ENCODE measurements around the gene CCDC184. TPM values are rescaled to one million over a fixed set of nuclear protein-coding genes. Genes with fewer than 3 reads are reported as not detected.
A peak's percentile ranks its signal among the peaks of the same experiment; 100 is the strongest.

The CCDC184 gene
- total RNA-seq, 1 experiment from 2014 or later = 1.4 TPM

GRCh38 chr12:48194799-48195201 lies 11.4 kb downstream of the CCDC184 start:
- DNase-seq (ENCODE audit: low spot score) = no peak
- Mint-ChIP-seq H3K27ac (no peak overlapping the region), H3K4me3 (no peak overlapping the region), H3K4me1 (0 out of 2 replicates have a peak, but pooled peaks cover 7% of the 10 kb centered on the region), H3K36me3 (no peaks in the 10 kb centered on the region), H3K27me3 (ENCODE audit: low read depth) (peaks cover 73% of the 10 kb centered on the region), H3K9me3 (0 out of 2 replicates have a peak, but pooled peaks cover 3% of the 10 kb centered on the region)
- TF ChIP-seq ZNF317 (CRISPR knock-in tag; IDR thresholded peaks at IDR 0.05; ENCODE audit: borderline replicate concordance, low read depth) = no peak
- no peak for TF ChIP-seq TEAD4 (CRISPR knock-in tag; IDR thresholded peaks at IDR 0.05)
- TF ChIP-seq, protein P1, sequence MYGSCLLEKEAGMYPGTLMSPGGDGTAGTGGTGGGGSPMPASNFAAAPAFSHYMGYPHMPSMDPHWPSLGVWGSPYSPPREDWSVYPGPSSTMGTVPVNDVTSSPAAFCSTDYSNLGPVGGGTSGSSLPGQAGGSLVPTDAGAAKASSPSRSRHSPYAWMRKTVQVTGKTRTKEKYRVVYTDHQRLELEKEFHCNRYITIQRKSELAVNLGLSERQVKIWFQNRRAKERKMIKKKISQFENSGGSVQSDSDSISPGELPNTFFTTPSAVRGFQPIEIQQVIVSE (CRISPR knock-in tag; IDR thresholded peaks at IDR 0.05; ENCODE audit: borderline replicate concordance) = no peak
- TF ChIP-seq, protein P2, sequence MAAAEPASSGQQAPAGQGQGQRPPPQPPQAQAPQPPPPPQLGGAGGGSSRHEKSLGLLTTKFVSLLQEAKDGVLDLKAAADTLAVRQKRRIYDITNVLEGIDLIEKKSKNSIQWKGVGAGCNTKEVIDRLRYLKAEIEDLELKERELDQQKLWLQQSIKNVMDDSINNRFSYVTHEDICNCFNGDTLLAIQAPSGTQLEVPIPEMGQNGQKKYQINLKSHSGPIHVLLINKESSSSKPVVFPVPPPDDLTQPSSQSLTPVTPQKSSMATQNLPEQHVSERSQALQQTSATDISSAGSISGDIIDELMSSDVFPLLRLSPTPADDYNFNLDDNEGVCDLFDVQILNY (CRISPR knock-in tag; IDR thresholded peaks at IDR 0.05) = no peak
- TF ChIP-seq, protein P3, sequence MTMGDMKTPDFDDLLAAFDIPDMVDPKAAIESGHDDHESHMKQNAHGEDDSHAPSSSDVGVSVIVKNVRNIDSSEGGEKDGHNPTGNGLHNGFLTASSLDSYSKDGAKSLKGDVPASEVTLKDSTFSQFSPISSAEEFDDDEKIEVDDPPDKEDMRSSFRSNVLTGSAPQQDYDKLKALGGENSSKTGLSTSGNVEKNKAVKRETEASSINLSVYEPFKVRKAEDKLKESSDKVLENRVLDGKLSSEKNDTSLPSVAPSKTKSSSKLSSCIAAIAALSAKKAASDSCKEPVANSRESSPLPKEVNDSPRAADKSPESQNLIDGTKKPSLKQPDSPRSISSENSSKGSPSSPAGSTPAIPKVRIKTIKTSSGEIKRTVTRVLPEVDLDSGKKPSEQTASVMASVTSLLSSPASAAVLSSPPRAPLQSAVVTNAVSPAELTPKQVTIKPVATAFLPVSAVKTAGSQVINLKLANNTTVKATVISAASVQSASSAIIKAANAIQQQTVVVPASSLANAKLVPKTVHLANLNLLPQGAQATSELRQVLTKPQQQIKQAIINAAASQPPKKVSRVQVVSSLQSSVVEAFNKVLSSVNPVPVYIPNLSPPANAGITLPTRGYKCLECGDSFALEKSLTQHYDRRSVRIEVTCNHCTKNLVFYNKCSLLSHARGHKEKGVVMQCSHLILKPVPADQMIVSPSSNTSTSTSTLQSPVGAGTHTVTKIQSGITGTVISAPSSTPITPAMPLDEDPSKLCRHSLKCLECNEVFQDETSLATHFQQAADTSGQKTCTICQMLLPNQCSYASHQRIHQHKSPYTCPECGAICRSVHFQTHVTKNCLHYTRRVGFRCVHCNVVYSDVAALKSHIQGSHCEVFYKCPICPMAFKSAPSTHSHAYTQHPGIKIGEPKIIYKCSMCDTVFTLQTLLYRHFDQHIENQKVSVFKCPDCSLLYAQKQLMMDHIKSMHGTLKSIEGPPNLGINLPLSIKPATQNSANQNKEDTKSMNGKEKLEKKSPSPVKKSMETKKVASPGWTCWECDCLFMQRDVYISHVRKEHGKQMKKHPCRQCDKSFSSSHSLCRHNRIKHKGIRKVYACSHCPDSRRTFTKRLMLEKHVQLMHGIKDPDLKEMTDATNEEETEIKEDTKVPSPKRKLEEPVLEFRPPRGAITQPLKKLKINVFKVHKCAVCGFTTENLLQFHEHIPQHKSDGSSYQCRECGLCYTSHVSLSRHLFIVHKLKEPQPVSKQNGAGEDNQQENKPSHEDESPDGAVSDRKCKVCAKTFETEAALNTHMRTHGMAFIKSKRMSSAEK (CRISPR knock-in tag; IDR thresholded peaks at IDR 0.05; ENCODE audit: borderline replicate concordance) = no peak
- no peak for TF ChIP-seq ZNF232 (CRISPR knock-in tag; IDR thresholded peaks at IDR 0.05)
- no peak for TF ChIP-seq USF2 (CRISPR knock-in tag; IDR thresholded peaks at IDR 0.05)
- TF ChIP-seq FOXK1 (CRISPR knock-in tag; IDR thresholded peaks at IDR 0.05) = no peak
- TF ChIP-seq NFE2L1 (CRISPR knock-in tag; IDR thresholded peaks at IDR 0.05) = no peak
- TF ChIP-seq, protein P4, sequence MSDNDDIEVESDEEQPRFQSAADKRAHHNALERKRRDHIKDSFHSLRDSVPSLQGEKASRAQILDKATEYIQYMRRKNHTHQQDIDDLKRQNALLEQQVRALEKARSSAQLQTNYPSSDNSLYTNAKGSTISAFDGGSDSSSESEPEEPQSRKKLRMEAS (CRISPR knock-in tag; IDR thresholded peaks at IDR 0.05) = no peak
- TF ChIP-seq ZNF263 (CRISPR knock-in tag; IDR thresholded peaks at IDR 0.05; ENCODE audit: low read depth) = no peak
- TF ChIP-seq, protein P5, sequence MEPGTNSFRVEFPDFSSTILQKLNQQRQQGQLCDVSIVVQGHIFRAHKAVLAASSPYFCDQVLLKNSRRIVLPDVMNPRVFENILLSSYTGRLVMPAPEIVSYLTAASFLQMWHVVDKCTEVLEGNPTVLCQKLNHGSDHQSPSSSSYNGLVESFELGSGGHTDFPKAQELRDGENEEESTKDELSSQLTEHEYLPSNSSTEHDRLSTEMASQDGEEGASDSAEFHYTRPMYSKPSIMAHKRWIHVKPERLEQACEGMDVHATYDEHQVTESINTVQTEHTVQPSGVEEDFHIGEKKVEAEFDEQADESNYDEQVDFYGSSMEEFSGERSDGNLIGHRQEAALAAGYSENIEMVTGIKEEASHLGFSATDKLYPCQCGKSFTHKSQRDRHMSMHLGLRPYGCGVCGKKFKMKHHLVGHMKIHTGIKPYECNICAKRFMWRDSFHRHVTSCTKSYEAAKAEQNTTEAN (CRISPR knock-in tag; IDR thresholded peaks at IDR 0.05) = no peak
- no peak for TF ChIP-seq CTCF (IDR thresholded peaks at IDR 0.05)
- ChIA-PET CTCF (interaction anchor here (0.8 to 1.4 kb wide), 2 partner anchors 92 to 424 kb away, joined by 4 read pairs; no protein-coding TSS in a partner anchor), POLR2A (no interaction called here)
- ATAC-seq = no peak

DNA sequence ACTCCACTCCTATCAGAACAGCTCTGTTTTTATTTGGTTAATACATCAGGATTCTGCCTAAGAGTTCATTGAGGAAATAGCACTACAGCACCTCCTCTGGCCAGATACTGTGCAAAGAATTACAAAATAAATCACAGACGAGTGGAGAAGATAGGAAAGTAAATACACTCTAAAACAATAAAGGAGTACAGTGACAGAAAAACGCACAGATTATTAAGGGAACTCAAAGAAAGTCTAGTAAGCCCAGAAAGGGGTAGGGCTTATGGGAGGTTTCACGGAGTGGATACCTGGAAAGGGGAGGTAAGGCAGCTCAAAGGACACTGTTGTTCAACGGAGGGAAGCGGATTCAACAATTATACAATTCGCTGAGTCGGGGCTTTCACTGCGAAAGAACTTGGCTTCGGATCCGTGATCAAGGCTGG lies 14.1 kb downstream of the CCDC184 start:
- H3K36me3 Mint-ChIP-seq = no peaks in the 10 kb centered on the region
- peaks cover 4% of the 10 kb centered on the region; the same call in 1 of the 2 replicates for H3K9me3 Mint-ChIP-seq
- TF ChIP-seq ZNF317 (CRISPR knock-in tag; IDR thresholded peaks at IDR 0.05; ENCODE audit: borderline replicate concordance, low read depth) (no peak), NR3C1 (CRISPR knock-in tag; conservative IDR thresholded peaks at IDR 0.05; ENCODE audit: low read depth) (no peak), KAT7 (CRISPR knock-in tag; IDR thresholded peaks at IDR 0.05; ENCODE audit: borderline replicate concordance) (no peak)
- TF ChIP-seq, protein P6, sequence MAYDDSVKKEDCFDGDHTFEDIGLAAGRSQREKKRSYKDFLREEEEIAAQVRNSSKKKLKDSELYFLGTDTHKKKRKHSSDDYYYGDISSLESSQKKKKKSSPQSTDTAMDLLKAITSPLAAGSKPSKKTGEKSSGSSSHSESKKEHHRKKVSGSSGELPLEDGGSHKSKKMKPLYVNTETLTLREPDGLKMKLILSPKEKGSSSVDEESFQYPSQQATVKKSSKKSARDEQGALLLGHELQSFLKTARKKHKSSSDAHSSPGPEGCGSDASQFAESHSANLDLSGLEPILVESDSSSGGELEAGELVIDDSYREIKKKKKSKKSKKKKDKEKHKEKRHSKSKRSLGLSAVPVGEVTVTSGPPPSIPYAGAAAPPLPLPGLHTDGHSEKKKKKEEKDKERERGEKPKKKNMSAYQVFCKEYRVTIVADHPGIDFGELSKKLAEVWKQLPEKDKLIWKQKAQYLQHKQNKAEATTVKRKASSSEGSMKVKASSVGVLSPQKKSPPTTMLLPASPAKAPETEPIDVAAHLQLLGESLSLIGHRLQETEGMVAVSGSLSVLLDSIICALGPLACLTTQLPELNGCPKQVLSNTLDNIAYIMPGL (CRISPR knock-in tag; IDR thresholded peaks at IDR 0.05) = no peak
- H3K4me1 Mint-ChIP-seq = 0 out of 2 replicates have a peak, but pooled peaks cover 7% of the 10 kb centered on the region
- H3K4me3 Mint-ChIP-seq = peak overlapping the region; percentile 78
- peaks cover 77% of the 10 kb centered on the region for H3K27me3 Mint-ChIP-seq (ENCODE audit: low read depth)
- DNase-seq (ENCODE audit: low spot score) (no peak), ATAC-seq (peak; percentile 11)
- CTCF ChIA-PET = interaction anchor here (0.6 to 4.4 kb wide), 33 partner anchors 9 to 556 kb away, joined by 3 to 25 read pairs (median 5); partner anchors contain the start of genes ASB8, PFKM, SENP1 and TMEM106C
- H3K27ac Mint-ChIP-seq = peak overlapping the region; percentile 97
- POLR2A ChIA-PET = interaction anchor here (0.5 to 1.8 kb wide), 5 partner anchors 15 to 292 kb away, joined by 3 to 9 read pairs (median 3); partner anchors contain the start of genes ASB8, CCDC184 and VDR

All from WTC11 (cell line).